ENCODE measurements around the gene GRM3. TPM values are rescaled to one million over a fixed set of nuclear protein-coding genes. Genes with fewer than 3 reads are reported as not detected.

Gene GRM3
- total and polyA plus RNA-seq, 2 of the 8 experiments (the other 6 are each of a cell fraction or from before 2014, with no cell fraction given): 3.1 to 4.2 TPM

DNA sequence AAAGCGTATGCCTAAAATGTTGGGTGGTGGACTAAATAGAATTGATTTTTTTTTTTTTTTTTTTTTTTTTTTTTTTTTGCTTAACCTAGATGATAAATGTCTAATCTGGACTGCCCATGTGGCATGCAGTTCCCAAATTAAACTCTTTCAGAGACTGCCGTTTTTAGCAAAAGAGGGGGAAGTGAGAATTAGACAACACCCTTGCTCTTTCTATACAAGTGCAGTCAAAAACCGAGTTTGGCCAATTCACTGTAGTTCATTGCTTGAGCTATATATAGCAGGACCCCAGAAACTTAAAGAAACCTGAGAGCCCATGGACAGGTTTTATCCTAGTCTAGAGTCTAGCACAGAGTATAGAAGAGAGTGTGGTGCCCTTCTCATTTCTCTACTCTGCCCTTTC is 141.9 kb downstream of the GRM3 start:
- no peaks in the 10 kb centered on the region for H3K23me2 ChIP-seq (ENCODE audit: low read depth, low read length)
- H4K91ac ChIP-seq (replicated peaks; ENCODE audit: insufficient read length, low read length): no peak overlapping the region
- H2BK5ac ChIP-seq (ENCODE audit: low read depth, low read length): no peak overlapping the region
- H3K4me1 ChIP-seq (replicated peaks in 1 of 4; ENCODE audit: control insufficient read depth in 3 of 4, insufficient read depth in 4 of 4, low read length in 3 of 4): no peaks in the 10 kb centered on the region
- no peak overlapping the region for H3K23ac ChIP-seq (ENCODE audit: insufficient read length)
- 80 to 100% methylated on average over 1 to 3 of the region's 3 CpGs for WGBS, 2 experiments (ENCODE audit: extremely low coverage in 1 of 2, insufficient coverage in 1 of 2, insufficient read length in 1 of 2, insufficient replicate concordance in 2 of 2, low coverage in 1 of 2, low lambda C conversion rate in 2 of 2, missing lambda C conversion rate in 1 of 2)
- H3K9ac ChIP-seq (replicated peaks in 1 of 4; ENCODE audit: extremely low read depth in 1 of 4, low read depth in 3 of 4, low read length in 3 of 4): no peak overlapping the region
- no peak overlapping the region for H3K4ac ChIP-seq (replicated peaks; ENCODE audit: insufficient read length, low read depth, low read length)
- H2AK5ac ChIP-seq (ENCODE audit: low read depth, low read length): no peak overlapping the region
- TF ChIP-seq TAF1 (IDR thresholded peaks at IDR 0.05; ENCODE audit: low read depth, low read length) (no peak), SIRT6 (IDR thresholded peaks at IDR 0.05; ENCODE audit: low read length) (no peak), ASH2L (IDR thresholded peaks at IDR 0.05; ENCODE audit: low read length) (no peak), SP2 (IDR thresholded peaks at IDR 0.05; ENCODE audit: low read length) (no peak)
- TF ChIP-seq, protein P1, sequence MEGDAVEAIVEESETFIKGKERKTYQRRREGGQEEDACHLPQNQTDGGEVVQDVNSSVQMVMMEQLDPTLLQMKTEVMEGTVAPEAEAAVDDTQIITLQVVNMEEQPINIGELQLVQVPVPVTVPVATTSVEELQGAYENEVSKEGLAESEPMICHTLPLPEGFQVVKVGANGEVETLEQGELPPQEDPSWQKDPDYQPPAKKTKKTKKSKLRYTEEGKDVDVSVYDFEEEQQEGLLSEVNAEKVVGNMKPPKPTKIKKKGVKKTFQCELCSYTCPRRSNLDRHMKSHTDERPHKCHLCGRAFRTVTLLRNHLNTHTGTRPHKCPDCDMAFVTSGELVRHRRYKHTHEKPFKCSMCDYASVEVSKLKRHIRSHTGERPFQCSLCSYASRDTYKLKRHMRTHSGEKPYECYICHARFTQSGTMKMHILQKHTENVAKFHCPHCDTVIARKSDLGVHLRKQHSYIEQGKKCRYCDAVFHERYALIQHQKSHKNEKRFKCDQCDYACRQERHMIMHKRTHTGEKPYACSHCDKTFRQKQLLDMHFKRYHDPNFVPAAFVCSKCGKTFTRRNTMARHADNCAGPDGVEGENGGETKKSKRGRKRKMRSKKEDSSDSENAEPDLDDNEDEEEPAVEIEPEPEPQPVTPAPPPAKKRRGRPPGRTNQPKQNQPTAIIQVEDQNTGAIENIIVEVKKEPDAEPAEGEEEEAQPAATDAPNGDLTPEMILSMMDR (IDR thresholded peaks at IDR 0.05; ENCODE audit: control extremely low read depth in 1 of 3, insufficient read depth in 1 of 3, low read depth in 1 of 3, low read length in 3 of 3): no peak
- H3K9me3 ChIP-seq (ENCODE audit: insufficient read depth in 2 of 2, low read depth in 1 of 2, low read length in 1 of 2): peaks cover 0 to 4% of the 10 kb centered on the region in 2 experiments; a peak in 1 of 4 replicates
- H3K27me3 ChIP-seq (replicated peaks in 1 of 4; ENCODE audit: control insufficient read depth in 3 of 4, extremely low read depth in 1 of 4, insufficient read depth in 3 of 4, low read length in 3 of 4): no peaks in the 10 kb centered on the region
- no peak overlapping the region for H2BK12ac ChIP-seq (ENCODE audit: low read depth, low read length)
- no peak overlapping the region for H4K8ac ChIP-seq (ENCODE audit: extremely low read depth, insufficient read depth, low read length)
- H3K79me2 ChIP-seq (ENCODE audit: control insufficient read depth in 1 of 2, insufficient read depth in 2 of 2, low read length in 2 of 2): no peaks in the 10 kb centered on the region
- no peak overlapping the region for H3K18ac ChIP-seq (ENCODE audit: extremely low read depth, low read length)
- H4K20me1 ChIP-seq (replicated peaks in 1 of 2; ENCODE audit: control insufficient read depth in 1 of 2, insufficient read depth in 2 of 2, low read length in 2 of 2): no peaks in the 10 kb centered on the region
- no peak overlapping the region for H3K4me2 ChIP-seq (ENCODE audit: insufficient read depth in 1 of 2, low read depth in 2 of 2, low read length in 2 of 2)
- no peaks in the 10 kb centered on the region for H3K79me1 ChIP-seq (ENCODE audit: low read depth, low read length)
- H2BK120ac ChIP-seq (replicated peaks; ENCODE audit: low read depth, low read length): no peak overlapping the region
- no peak overlapping the region for H3K56ac ChIP-seq (replicated peaks; ENCODE audit: insufficient read length, low read depth, low read length)
- no peak for FAIRE-seq
- no peak overlapping the region for H3K14ac ChIP-seq (ENCODE audit: insufficient read length)
- ChIA-PET CTCF (ENCODE audit: partially characterized antibody) (interaction anchor here (2.7 kb wide), 1 partner anchor 9 kb away, joined by 11 read pairs; no protein-coding TSS in a partner anchor), POLR2A (ENCODE audit: partially characterized antibody) (no interaction called here)
- H3K4me3 ChIP-seq (ENCODE audit: extremely low read depth in 1 of 4, insufficient read depth in 2 of 4, low read depth in 3 of 4, low read length in 4 of 4): no peak overlapping the region
- no peak overlapping the region for H2AFZ ChIP-seq (ENCODE audit: low read length)
- H2BK20ac ChIP-seq (ENCODE audit: low read length): no peak overlapping the region
- H4K5ac ChIP-seq (ENCODE audit: insufficient read length, low read depth, low read length): no peak overlapping the region
- no peak overlapping the region for H3K27ac ChIP-seq (ENCODE audit: low read depth, low read length)
- no peaks in the 10 kb centered on the region; a peak in 1 of 8 replicates for H3K36me3 ChIP-seq (ENCODE audit: control insufficient read depth in 2 of 4, insufficient read depth in 4 of 4, low read length in 3 of 4)
- no peak overlapping the region for H2BK15ac ChIP-seq (ENCODE audit: low read length)
- DNase-seq (ENCODE audit: low read depth in 1 of 2, low spot score in 2 of 2): no peak

Data from H1 (cell line).